Measurements from ENCODE around the gene PDGFRB. TPM values are rescaled to one million over a fixed set of nuclear protein-coding genes. Genes with fewer than 3 reads are reported as not detected.

Gene PDGFRB
- total RNA-seq, 6 experiments from 2014 or later, result 6.8 to 19.5 (median 9.4) TPM

DNA sequence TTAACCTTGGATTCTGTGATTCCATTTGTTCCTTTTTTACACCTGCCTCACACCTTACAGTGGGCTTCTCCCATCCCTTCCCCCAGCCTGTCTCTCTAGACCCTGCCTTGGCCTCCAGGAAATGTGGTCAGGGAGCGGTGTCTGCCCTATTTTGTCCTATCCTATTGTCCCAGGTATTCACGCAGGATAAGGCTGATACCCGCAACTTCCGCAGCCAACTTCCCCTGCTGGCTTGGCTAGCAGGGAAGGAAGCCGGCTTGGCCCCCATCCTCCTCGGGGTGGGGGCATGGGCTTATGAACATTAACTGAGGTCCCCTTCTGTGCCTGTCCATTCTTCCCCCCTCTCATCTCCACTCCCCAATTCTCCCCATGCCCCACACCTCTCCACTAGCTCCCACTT lies 72.8 kb downstream of the PDGFRB start:
- intact Hi-C loops (cut with DNase I), result no loop called here
- no peaks in the 10 kb centered on the region for H3K4me1 ChIP-seq
- peak overlapping the region in 1 of 3 donors; percentile 28 for H3K27ac ChIP-seq
- H3K27me3 ChIP-seq, result no peaks in the 10 kb centered on the region
- H3K36me3 ChIP-seq, result no peaks in the 10 kb centered on the region
- ATAC-seq (peak in 2 of 4 donors; percentile 11 to 13), DNase-seq (no peak)
- H3K4me3 ChIP-seq, result peak overlapping the region in 1 of 3 donors; percentile 10
- TF ChIP-seq, protein P1, sequence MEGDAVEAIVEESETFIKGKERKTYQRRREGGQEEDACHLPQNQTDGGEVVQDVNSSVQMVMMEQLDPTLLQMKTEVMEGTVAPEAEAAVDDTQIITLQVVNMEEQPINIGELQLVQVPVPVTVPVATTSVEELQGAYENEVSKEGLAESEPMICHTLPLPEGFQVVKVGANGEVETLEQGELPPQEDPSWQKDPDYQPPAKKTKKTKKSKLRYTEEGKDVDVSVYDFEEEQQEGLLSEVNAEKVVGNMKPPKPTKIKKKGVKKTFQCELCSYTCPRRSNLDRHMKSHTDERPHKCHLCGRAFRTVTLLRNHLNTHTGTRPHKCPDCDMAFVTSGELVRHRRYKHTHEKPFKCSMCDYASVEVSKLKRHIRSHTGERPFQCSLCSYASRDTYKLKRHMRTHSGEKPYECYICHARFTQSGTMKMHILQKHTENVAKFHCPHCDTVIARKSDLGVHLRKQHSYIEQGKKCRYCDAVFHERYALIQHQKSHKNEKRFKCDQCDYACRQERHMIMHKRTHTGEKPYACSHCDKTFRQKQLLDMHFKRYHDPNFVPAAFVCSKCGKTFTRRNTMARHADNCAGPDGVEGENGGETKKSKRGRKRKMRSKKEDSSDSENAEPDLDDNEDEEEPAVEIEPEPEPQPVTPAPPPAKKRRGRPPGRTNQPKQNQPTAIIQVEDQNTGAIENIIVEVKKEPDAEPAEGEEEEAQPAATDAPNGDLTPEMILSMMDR (IDR thresholded peaks at IDR 0.05), result no peak
- TF ChIP-seq POLR2A (IDR thresholded peaks at IDR 0.05), result no peak
- WGBS (ENCODE audit: insufficient coverage, low coverage, low lambda C conversion rate, missing lambda C conversion rate), result 24% methylated on average over 3 of the region's 6 CpGs
- no peaks in the 10 kb centered on the region for H3K9me3 ChIP-seq

DNA sequence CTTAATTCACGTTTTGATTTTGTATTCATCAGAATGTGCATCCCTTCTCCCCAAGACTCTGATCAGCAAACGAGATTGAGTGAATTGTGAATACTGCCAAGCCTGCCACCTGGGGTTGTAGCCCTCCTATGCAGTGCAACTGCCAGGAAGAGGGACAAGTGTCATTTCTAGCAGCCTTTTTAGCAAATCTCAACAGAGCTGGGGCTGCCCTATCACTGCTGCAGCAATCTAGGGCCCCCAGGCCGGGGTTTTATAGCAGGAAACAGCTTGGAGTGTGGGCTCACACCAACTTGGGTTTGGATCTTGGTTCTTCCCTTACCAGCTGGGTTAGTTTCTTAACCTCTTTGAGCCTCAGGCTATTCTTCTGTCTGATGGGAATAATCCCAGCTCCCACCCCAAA lies 73.3 kb downstream of the PDGFRB start:
- no peaks in the 10 kb centered on the region for H3K27me3 ChIP-seq
- H3K4me3 ChIP-seq, result peak overlapping the region in 1 of 3 donors; percentile 10
- H3K36me3 ChIP-seq, result no peaks in the 10 kb centered on the region
- no peak for TF ChIP-seq POLR2A (IDR thresholded peaks at IDR 0.05)
- TF ChIP-seq, protein P1 (IDR thresholded peaks at IDR 0.05), result no peak
- H3K9me3 ChIP-seq, result no peaks in the 10 kb centered on the region
- WGBS (ENCODE audit: insufficient coverage, low coverage, low lambda C conversion rate, missing lambda C conversion rate), result 35% methylated on average over 3 of the region's 3 CpGs
- H3K27ac ChIP-seq, result peak overlapping the region in 1 of 3 donors; percentile 28
- H3K4me1 ChIP-seq, result no peaks in the 10 kb centered on the region
- ATAC-seq (peak in 1 of 4 donors; percentile 3), DNase-seq (no peak)
- intact Hi-C loops (cut with DNase I), result no loop called here

DNA sequence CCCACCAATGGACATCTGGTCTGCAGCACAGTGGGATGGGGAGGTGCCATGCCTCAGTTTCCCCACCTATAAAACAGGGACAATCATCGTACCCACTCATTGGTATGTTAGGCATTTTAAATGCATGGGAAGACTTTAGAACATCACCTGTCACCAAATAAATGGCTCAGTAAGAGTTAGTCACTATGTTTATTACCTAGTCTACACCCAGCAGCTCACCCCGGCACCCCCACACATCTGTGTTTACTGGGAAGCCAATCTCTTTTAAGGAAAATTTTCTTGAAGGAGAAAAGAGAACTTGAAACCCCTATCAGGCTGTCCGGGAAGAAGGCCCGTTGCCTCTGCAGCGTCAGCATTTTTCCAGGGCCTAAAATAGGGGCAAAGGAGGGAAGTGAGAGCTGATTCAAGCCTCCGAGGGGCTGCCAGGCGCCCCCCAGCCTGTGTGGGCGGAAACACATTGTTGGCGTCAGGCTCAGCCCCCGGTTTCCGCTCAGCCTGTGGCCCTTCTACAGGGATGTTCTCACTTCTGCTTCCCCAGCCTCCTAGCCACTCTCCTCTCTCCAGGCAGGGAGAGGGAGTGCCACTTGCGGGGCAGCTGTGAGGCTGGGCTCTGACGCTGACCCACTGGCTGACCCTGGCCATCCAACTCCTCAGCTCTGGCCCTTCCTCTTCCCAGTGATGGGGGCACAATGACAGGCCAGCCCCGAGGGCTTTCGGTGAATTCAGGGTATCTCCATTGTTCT lies 73.9 kb downstream of the PDGFRB start:
- Histone ChIP-seq H3K4me1 (no peaks in the 10 kb centered on the region), H3K36me3 (no peaks in the 10 kb centered on the region), H3K9me3 (no peaks in the 10 kb centered on the region), H3K4me3 (no peak overlapping the region), H3K27me3 (no peaks in the 10 kb centered on the region), H3K27ac (no peak overlapping the region)
- TF ChIP-seq, protein P1 (IDR thresholded peaks at IDR 0.05), result no peak
- peak; percentile 27 for TF ChIP-seq POLR2A (IDR thresholded peaks at IDR 0.05)
- ATAC-seq (peak; percentile 70 to 89 (median 81)), DNase-seq (peak in 2 of 3 donors; percentile 76 to 78)
- WGBS (ENCODE audit: insufficient coverage, low coverage, low lambda C conversion rate, missing lambda C conversion rate), result 31% methylated on average over 14 of the region's 15 CpGs
- intact Hi-C loops (cut with DNase I), result no loop called here

DNA sequence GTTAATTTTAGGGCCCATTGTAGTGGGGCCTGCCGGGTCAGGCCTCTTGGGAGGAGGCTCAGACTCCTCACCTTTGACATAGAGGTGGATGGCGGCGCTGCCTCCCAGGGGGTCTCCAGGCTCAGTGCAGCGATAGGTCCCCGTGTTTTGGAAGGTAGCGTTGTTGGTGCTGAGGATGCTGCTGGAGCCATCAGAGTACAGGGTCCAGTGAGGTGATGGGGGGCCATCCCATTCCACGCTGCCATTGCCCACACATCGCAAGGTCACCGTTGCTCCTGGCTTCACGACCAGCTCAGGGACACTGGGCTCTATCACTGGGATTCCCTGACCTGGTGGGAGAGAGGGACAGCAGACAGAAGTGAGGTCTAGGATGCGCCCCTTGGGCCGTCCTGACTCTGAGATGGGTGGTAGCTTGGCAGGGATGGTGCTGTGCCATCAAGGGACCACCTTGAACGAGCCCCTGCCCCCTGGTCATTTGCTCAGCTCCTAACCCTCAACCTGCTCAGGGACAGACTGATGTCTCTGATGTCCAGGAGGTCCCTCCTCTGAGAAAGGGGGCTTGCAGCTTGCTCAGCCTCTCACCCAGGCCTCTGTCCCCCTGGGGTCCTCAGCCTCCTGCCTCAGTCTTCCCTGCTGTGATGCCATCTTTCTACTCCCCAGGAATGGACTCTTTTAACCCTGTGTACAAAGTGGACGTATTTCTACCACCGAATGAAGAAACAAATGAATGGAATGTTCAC lies 74.8 kb downstream of the PDGFRB start:
- TF ChIP-seq, protein P1 (IDR thresholded peaks at IDR 0.05), result no peak
- no peak for TF ChIP-seq POLR2A (IDR thresholded peaks at IDR 0.05)
- ATAC-seq, result no peak
- no peaks in the 10 kb centered on the region for H3K4me1 ChIP-seq
- no peak for DNase-seq
- no peak overlapping the region for H3K27ac ChIP-seq
- 50% methylated on average over 4 of the region's 15 CpGs for WGBS (ENCODE audit: insufficient coverage, low coverage, low lambda C conversion rate, missing lambda C conversion rate)
- H3K27me3 ChIP-seq, result no peaks in the 10 kb centered on the region
- intact Hi-C loops (cut with DNase I), result no loop called here
- H3K4me3 ChIP-seq, result no peak overlapping the region
- H3K9me3 ChIP-seq, result no peaks in the 10 kb centered on the region
- H3K36me3 ChIP-seq, result no peaks in the 10 kb centered on the region

Data from right lobe of liver (tissue), 6 donors.